Measurements from ENCODE around the gene WARS2. TPM values are rescaled to one million over a fixed set of nuclear protein-coding genes. Genes with fewer than 3 reads are reported as not detected.
"Not testable (repeated sequence)": the region's sequence is repeated elsewhere in the genome, so short reads cannot be mapped to it uniquely, and the experiment has no call there.

WARS2 gene
- total RNA-seq, 1 experiment from 2014 or later: 27.7 TPM

- CTCF ChIA-PET: interaction anchor here (0.7 kb wide), 1 partner anchor 384 kb away, joined by 4 read pairs; no protein-coding TSS in a partner anchor
- DNase-seq (ENCODE audit: unreplicated experiment): no peak
- Mint-ChIP-seq H3K27me3 (ENCODE audit: insufficient read depth, unreplicated experiment) (no peaks in the 10 kb centered on the region), H3K4me1 (ENCODE audit: insufficient read depth, unreplicated experiment) (no peaks in the 10 kb centered on the region), H3K27ac (ENCODE audit: low read depth, unreplicated experiment) (no peak overlapping the region), H3K4me3 (ENCODE audit: unreplicated experiment) (no peak overlapping the region), H3K9me3 (ENCODE audit: unreplicated experiment) (peaks cover 7% of the 10 kb centered on the region), H3K36me3 (ENCODE audit: insufficient read depth, unreplicated experiment) (peaks cover 81% of the 10 kb centered on the region)
- POLR2A ChIA-PET: no interaction called here
- intact Hi-C loops (cut with micrococcal nuclease): no loop called here
- TF ChIP-seq, protein P1, sequence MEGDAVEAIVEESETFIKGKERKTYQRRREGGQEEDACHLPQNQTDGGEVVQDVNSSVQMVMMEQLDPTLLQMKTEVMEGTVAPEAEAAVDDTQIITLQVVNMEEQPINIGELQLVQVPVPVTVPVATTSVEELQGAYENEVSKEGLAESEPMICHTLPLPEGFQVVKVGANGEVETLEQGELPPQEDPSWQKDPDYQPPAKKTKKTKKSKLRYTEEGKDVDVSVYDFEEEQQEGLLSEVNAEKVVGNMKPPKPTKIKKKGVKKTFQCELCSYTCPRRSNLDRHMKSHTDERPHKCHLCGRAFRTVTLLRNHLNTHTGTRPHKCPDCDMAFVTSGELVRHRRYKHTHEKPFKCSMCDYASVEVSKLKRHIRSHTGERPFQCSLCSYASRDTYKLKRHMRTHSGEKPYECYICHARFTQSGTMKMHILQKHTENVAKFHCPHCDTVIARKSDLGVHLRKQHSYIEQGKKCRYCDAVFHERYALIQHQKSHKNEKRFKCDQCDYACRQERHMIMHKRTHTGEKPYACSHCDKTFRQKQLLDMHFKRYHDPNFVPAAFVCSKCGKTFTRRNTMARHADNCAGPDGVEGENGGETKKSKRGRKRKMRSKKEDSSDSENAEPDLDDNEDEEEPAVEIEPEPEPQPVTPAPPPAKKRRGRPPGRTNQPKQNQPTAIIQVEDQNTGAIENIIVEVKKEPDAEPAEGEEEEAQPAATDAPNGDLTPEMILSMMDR (IDR thresholded peaks at IDR 0.05; ENCODE audit: unreplicated experiment): no peak
- BruUV-seq (replicated peaks): no TSS peak
Observed at GRCh38 chr1:119159111-119159510, 18.7 kb upstream of the WARS2 start.

- BruUV-seq (replicated peaks); intact Hi-C loops (cut with micrococcal nuclease); H3K4me1 Mint-ChIP-seq (ENCODE audit: insufficient read depth, unreplicated experiment); H3K27ac Mint-ChIP-seq (ENCODE audit: low read depth, unreplicated experiment); DNase-seq (ENCODE audit: unreplicated experiment); H3K27me3 Mint-ChIP-seq (ENCODE audit: insufficient read depth, unreplicated experiment); POLR2A ChIA-PET; H3K4me3 Mint-ChIP-seq (ENCODE audit: unreplicated experiment); H3K9me3 Mint-ChIP-seq (ENCODE audit: unreplicated experiment): not testable (repeated sequence)
- CTCF ChIA-PET: interaction anchor here (0.7 kb wide), 1 partner anchor 9 kb away, joined by 3 read pairs; no protein-coding TSS in a partner anchor
- peaks cover 68% of the 10 kb centered on the region for H3K36me3 Mint-ChIP-seq (ENCODE audit: insufficient read depth, unreplicated experiment)
Observed at GRCh38 chr1:119156761-119157160, 16.3 kb upstream of the WARS2 start.

- intact Hi-C loops (cut with micrococcal nuclease); CTCF ChIA-PET; H3K27me3 Mint-ChIP-seq (ENCODE audit: insufficient read depth, unreplicated experiment); POLR2A ChIA-PET; H3K4me3 Mint-ChIP-seq (ENCODE audit: unreplicated experiment); H3K4me1 Mint-ChIP-seq (ENCODE audit: insufficient read depth, unreplicated experiment); BruUV-seq (replicated peaks); DNase-seq (ENCODE audit: unreplicated experiment); H3K27ac Mint-ChIP-seq (ENCODE audit: low read depth, unreplicated experiment); H3K9me3 Mint-ChIP-seq (ENCODE audit: unreplicated experiment): not testable (repeated sequence)
- peaks cover 72% of the 10 kb centered on the region for H3K36me3 Mint-ChIP-seq (ENCODE audit: insufficient read depth, unreplicated experiment)
Observed at GRCh38 chr1:119155069-119155468, 14.6 kb upstream of the WARS2 start.

- no peak overlapping the region for H3K4me3 Mint-ChIP-seq (ENCODE audit: unreplicated experiment)
- intact Hi-C loops (cut with micrococcal nuclease): no loop called here
- TF ChIP-seq, protein P1 (IDR thresholded peaks at IDR 0.05; ENCODE audit: unreplicated experiment): no peak
- no peak overlapping the region for H3K27ac Mint-ChIP-seq (ENCODE audit: low read depth, unreplicated experiment)
- H3K9me3 Mint-ChIP-seq (ENCODE audit: unreplicated experiment): no peaks in the 10 kb centered on the region
- no peaks in the 10 kb centered on the region for H3K27me3 Mint-ChIP-seq (ENCODE audit: insufficient read depth, unreplicated experiment)
- CTCF ChIA-PET: interaction anchor here (1.0 kb wide), 1 partner anchor 125 kb away, joined by 3 read pairs; no protein-coding TSS in a partner anchor
- peaks cover 52% of the 10 kb centered on the region for H3K36me3 Mint-ChIP-seq (ENCODE audit: insufficient read depth, unreplicated experiment)
- BruUV-seq (replicated peaks): no TSS peak
- H3K4me1 Mint-ChIP-seq (ENCODE audit: insufficient read depth, unreplicated experiment): no peaks in the 10 kb centered on the region
- POLR2A ChIA-PET: no interaction called here
- DNase-seq (ENCODE audit: unreplicated experiment): no peak
Observed at GRCh38 chr1:119150150-119150549, 9.7 kb upstream of the WARS2 start.

DNA sequence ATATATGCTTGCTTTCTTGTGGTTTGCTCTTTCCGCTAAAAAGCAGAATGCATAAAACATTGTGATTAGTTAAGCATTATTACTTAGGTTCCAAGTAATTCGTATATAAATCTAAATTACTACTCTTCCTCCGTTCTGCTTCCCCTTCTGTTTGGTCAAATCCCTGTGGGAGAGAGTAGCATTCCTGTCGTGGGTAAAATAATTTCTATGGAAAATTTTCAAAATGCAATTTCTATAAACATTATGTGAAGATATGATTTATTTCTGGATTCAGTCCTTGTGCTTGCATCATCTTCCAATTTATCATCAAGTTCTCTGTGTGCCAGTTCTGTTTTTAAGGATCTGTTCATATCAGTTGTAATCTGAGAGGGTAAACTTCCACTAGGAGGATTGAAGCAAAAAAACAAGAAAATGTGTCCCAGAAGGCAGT lies 7.2 kb upstream of the WARS2 start:
- no peak for DNase-seq (ENCODE audit: unreplicated experiment)
- Mint-ChIP-seq H3K27ac (ENCODE audit: low read depth, unreplicated experiment) (no peak overlapping the region), H3K27me3 (ENCODE audit: insufficient read depth, unreplicated experiment) (no peaks in the 10 kb centered on the region), H3K9me3 (ENCODE audit: unreplicated experiment) (no peaks in the 10 kb centered on the region), H3K4me3 (ENCODE audit: unreplicated experiment) (no peak overlapping the region), H3K36me3 (ENCODE audit: insufficient read depth, unreplicated experiment) (peaks cover 44% of the 10 kb centered on the region), H3K4me1 (ENCODE audit: insufficient read depth, unreplicated experiment) (peaks cover 5% of the 10 kb centered on the region)
- BruUV-seq (replicated peaks): no TSS peak
- TF ChIP-seq, protein P1 (IDR thresholded peaks at IDR 0.05; ENCODE audit: unreplicated experiment): no peak
- ChIA-PET CTCF (interaction anchor here (0.5 to 0.6 kb wide), 2 partner anchors 10 to 301 kb away, joined by 3 read pairs; no protein-coding TSS in a partner anchor), POLR2A (no interaction called here)
- intact Hi-C loops (cut with micrococcal nuclease): no loop called here
